ENCODE data around the gene FBXO7.

FBXO7 gene

DNA sequence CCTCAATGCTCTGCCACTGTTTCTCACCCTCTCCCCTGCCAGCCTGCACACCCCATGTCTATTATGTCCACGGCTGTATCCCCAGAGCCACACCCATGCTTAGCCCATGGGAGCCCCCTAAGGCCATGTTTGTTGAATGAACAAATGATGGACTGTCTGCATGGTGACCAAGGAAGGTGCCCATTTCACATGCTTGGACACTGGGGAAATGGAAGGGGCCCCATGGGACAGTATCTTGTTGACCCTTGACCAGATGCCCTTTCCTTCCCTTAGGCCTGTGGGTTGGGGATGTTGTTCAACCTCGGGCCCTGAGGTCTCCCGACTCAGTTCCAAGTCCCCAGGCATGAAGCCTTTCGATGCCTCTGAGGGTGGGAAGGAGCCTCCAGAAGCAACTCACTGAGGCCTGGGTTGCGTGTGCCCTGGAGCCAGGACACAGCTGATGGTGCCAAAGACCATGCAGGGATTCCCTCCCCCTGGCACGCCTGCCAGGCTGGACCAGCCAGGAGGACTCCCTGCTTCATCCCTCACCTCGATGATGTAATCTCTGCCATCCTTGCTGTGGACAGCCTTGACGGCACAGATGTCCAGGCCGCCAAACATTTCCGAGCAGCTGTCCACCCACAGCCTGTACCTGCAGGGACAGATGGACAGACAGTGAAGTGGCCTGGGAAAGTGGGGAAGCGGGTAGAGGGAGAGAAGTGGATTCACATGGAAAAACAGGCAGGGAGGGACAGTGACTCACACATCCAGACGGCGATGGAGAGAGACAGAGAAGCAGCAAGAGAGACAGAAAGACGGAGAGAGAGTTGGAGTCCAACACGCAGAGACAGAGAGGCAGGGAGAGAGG, 58.9 kb downstream of the FBXO7 start:
- DNase-seq: no peak

DNA sequence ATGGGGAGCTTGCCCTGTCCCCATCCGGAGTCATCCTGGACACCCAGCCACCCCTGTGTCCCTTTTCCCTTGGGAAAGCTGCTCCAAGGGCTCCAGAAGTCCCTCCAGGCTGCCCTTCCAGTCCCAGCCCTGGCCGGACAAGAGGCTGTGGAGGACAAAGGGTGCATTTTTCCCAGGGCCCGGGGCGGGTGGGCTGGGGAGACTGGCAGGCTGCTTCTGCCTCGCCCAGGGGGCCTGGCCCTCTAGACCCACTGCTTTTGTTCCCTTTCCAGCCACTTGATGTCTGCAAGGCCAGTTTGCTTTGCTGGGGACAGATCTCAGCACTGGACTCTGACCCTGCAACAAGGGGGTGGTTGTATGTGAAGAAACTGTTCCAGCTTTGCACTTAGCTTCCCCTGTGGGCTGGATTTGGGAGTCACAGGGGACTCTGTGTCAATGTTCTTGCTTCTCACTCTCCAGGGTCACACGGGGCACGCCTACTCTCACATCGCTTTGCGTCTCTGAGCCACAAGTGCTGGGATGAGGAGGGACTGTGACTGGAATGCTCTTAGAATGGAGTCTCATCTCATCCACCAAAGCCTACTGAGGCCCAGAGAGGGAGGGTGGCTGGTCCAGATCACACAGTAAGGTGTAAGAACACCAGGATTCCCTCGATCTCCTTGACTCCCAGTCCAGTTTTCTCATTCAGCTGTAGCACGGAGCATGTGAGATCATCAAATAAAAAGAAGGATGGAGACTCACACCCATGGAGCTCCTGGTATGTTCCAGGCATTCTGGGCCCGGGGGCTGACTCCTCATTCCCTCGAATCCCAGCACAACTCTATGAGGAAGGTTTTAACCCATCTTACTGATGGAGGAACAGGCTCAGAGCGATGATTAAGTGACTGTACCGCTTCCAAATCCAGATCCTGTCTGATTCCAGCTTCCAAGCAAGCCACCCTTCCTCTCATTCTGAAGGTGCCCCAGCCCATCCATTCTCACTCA, 59.9 kb downstream of the FBXO7 start:
- no peak for DNase-seq

DNA sequence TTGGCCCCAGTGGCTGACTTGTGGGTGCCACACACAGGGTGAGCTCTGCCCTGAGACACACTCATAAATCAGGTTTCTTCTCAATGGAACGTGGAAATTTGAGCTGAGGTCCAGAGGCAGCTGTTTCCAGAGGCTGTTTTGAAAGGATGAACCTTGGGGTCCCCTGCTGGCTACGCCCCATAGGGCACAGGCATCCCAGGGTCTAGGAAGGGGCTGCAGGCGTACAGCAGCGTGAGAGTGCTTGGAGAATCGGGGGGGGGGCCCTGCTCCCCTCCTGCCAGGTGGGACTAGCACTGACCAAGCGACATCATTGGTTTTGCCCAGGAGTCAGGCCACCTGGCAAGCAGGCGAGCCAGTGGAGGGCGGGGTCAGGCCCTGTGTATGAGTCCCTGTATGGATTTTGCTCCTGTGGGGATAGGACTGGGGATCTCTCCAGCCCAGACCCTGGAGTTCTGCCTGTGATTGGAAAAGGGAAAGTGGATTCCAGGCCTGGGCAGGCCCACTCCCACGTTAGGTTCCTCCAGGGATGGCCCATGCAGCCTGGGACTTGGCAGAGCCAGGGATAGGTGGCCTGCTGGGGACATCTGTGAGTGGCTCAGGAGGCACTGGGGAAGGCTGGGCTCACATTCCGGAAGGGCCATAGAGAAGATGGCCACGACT, 61.0 kb downstream of the FBXO7 start:
- no peak for DNase-seq

DNA sequence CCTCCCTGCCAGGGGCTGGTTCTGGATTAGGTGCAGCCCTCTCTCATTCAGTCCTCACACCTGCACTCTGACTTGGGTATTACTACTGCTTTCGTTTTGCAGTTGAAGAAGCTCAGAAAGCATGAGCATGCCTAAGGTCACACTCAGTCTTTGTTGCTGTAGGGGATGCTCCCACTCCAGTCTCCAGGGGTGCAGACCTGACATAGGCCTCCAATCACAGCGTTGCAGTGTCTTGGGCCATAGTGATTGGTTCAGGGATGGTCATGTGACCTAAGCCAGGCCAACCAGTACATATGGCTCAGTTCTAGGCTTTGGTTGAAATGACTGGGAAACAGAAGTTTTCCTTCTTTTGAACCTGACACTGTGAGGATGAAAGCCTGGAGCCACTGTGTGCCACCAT, 61.7 kb downstream of the FBXO7 start:
- no peak for DNase-seq

DNA sequence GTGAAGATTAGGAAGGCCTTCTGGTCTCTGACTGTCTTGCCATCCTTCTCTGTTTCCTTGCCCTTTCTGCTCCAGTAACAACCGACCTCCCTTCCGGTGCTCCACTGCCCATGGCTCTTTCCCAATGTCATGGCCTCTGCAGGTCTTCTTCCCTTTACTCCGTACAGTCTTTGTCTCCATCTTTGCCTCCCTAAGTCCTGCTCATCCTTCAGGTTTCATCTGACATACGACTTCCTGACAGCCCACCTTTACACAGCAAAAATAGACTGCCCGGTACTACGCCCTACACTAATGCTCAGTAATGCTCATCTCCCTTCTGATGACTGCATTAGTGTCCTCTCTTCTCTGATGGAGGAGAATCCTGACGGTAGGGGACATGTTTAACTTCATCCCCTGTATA, 63.9 kb downstream of the FBXO7 start:
- DNase-seq: no peak

DNA sequence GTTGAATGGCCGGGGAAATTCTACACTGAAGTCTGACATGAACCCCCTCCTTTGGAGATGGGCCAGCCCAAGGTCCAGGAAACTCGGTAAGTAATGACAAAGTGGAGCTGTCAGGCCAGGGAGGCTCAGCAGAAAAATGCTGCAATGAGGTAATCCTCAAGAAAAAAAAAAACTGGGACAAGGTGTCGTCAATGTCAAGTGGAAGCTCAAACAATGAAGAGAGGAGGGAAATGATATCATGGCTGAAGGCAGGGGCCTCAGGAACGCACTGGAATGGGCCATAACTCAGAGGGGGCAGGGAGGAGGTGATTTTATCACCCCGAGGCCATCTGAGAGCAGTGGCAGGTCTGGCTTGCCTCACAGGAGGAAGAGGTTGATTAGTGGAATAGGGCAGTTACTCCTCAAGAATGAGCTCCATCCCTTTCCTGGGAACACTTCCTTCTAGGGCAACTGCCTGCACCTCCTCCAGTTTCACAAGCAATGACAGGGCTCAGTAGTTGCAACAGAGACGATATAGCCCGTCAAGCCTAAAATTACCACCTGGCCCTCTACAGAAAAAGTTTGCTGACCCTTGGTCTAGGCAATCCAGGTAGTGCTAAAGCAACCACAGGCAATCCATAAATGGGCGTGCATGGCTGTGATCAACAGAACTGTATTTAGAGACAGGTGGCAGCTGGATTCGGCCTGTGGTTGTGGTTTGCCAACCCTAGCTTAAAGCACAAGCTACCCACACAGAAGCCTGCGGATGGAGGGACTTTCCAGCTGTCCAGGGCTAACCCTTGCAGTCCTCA, 65.2 kb downstream of the FBXO7 start:
- no peak for DNase-seq

DNA sequence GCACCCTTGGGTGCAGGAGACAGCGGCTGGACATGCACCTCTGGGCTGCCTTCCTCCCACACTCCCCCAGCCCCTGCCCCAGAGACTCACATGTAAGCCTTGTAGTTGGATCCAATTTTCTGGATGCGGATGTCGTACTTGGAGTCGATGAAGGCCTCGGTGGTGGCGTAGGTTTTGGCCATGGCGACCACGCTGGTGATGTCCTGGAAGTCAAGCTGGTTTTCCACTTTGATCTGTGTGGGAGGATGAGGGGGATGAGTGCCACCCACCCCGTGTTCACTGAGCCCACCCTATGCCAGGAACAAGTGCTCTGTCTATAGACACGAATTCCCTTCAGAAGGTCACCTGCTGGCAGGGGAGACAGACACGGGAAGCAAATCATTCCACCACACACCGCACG, 66.9 kb downstream of the FBXO7 start:
- no peak for DNase-seq

DNA sequence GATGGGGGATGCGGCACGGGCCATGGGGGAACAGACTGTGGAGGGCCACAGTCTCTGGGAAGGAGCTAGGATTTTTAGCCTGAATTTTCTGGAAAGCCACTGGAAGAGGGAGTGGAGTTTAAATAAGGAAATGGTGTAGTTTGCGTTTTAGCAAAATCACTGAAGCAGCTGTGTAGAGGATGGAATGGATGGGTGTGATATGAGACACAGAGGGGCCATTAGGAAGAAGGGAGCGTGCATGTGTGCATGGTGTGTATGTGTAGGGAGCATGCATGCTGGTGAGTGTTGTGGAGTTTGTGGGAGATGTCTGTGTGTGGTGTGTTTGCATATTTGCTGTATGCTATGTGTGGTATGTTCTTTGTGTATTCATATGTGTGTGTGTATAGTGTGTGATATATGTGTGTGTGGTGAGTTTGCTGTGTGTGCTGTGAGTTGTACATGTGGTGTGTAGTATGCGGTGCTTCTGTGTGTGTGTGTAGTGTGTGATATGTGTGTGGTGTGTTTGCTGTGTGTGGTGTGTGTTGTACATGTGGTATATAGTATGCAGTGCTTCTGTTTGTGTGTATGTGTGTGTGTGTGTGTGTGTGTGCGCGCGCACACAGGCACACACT, 67.6 kb downstream of the FBXO7 start:
- DNase-seq: no peak

DNA sequence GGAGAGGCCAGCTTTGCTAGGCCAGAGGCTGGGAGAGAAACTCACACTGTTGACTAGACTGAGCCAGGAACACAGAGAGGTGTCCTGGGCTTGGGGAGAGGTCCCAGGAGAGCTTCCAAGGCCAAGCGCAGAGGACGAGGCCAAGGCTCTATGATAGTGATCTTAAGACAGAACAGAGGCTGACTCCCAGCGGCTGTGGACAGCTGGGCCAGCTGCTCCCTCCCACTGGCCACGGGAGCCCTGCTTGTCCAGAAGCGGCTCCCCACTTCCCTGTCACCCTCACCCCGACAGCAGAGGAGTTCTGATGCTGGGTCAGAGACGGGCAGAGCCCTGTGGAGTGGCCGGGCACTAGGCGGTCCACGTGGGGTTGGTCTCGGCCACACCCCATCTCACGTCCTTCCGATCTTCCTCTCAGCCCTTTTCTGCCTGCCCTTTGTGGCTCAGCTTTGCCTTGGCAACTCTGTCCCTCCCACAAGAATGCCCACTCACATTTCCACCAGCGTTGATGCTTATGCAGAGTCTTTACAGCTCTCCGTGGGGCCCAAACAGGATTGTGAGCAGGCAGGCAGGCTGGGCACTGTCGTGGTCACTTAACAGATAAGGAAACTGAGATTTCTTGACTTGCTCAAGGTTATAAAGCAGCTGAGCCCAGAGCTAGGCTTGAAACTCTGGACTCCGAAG, 68.2 kb downstream of the FBXO7 start:
- no peak for DNase-seq

DNA sequence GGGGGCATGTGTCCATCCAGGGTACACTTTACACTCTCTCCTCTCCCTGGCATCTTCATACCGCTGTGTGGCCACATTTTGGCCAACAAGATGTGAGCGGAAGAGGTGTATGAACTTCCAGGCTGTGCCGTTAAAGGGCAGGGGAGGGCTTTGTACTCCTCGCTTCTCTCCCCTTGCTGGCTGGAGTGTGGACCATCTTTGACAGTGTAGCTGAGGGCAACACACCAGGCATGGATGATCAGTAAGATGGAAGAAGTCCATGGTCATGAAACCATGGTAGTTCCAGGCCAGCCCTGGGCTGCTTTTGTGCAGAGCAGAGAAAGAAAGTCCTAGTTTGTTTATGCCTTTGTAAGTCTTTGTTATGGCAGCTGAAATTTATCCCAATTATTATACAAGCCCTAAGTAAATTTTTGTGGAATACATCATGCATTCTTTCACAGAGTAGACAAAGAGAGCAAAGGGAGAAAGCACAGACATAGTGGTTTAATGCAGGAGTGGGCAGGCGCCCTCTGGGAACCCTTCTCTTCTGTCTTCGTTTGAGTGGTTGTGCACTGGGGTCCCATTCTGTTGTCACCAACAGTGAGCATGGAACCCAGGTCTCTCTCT, 70.4 kb downstream of the FBXO7 start:
- no peak for DNase-seq

DNA sequence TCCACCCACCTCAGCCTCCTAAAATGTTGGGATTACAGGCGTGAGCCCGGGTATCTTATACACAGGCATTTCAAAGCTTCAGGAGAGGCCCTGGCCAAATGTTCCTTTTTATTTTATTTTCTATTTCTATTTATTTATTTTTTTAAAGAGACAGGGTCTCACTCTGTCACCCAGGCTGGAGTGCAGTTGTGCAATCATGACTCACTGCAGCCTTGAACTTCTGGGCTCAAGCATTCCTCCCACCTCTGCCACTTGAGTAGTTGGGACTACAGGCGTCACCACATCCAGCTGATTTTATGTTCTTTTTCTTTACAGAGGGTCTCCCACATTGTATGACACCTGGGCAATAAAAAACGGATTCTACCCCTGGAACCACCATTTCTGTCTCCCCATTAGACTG, 71.2 kb downstream of the FBXO7 start:
- no peak for DNase-seq

DNA sequence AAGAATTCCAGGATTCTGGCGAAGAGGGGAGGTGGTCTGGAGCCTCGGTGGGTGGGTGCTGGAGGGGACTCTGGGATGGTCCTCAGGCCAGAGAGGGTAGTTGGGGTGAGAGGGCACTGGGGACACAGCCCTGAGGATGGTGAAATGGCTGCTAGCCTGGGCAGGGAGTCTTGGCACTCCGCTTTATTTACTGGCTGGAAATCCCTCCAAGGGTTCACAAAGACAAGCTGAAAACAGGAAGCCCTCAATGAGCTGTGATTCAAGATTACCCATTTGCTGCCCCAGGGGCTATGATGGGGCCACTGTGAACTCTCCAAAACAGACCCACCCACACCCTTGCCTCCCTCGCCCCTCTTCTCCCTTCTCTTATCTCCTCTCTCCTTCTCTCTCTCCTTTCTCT, 71.9 kb downstream of the FBXO7 start:
- no peak for DNase-seq

DNA sequence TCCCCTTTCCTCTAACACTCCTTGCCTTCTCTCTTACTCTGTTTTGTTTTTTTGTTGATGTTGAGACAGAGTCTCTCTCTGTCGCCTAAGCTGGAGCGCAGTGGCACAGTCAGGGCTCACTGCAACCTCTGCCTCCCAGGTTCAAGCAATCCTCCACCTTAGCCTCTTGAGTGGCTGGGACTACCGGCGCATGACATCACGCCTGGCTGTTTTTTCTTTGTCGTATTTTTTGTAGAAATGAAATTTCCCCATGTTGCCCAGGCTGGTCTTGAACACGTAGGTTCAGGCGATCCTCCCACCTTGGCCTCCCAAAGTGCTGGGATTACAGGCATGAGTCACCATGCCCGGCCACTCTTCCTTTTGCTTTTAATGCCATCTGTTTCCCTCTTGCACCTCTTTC, 72.3 kb downstream of the FBXO7 start:
- DNase-seq: no peak

DNA sequence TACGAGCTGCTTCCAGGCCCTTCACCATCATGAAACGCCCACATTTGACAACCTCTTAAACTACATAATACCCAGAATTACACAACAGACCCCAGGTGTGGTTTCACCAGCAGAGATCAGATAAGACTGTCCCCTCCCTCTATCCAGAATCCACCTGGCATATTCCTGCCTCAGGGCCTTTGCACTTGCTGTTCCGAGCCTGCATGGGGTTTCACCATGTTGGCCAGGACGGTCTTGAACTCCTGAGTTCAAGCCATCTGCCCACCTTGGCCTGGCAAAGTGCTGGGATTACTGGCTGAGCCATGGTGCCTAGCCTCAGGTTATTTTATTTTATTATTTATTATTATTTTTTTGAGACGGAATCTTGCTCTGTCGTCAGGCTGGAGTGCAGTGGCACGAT, 73.4 kb downstream of the FBXO7 start:
- DNase-seq: no peak
